Caco-2 (cell line): ENCODE data around the gene CFAP92. TPM values are rescaled to one million over a fixed set of nuclear protein-coding genes. Genes with fewer than 3 reads are reported as not detected.

Experiments
- BruUV-seq: library from RNA; stranded (reverse); fragments of 400-500 nt; replicated peaks from 2 replicates; lab custom pipeline; 2021; lab: Mats Ljungman, UMichigan
- CTCF ChIA-PET: fragments of 300-600 bp; sonication (Branson Sonifier 250); formaldehyde crosslinking; loops from one replicate; lab custom pipeline; 2022; ENCODE audit warnings: antibody characterized with exemption; lab: Charles Lee
- POLR2A ChIA-PET: fragments of 300-600 bp; sonication (Branson Sonifier 250); formaldehyde crosslinking; loops from one replicate; lab custom pipeline; 2022; ENCODE audit warnings: antibody characterized with exemption; lab: Charles Lee
- DNase-seq, 2 experiments: peaks; one replicate each; pipeline versions ENCODE4 v3.0.0 to v3.0.0-alpha.2; 2020 to 2022
- H3K27me3 ChIP-seq: replicated peaks from 2 replicates; pipeline ENCODE4 v1.6.0; 2011; ENCODE audit warnings: low read length; ENCODE audit not compliant: control insufficient read depth, insufficient read depth
- H3K36me3 ChIP-seq: 2 replicates; pipeline ENCODE4 v1.5.1; 2011; ENCODE audit warnings: low read length; ENCODE audit not compliant: control insufficient read depth, insufficient read depth
- H3K4me1 ChIP-seq: fragments of 250-450 bp; sonication (Bioruptor Pico); 2 replicates; pipeline ENCODE4 v1.5.1; 2020; ENCODE audit warnings: mild to moderate bottlenecking
- H3K4me3 ChIP-seq: 2 replicates; pipeline ENCODE4 v1.5.1; 2011; ENCODE audit warnings: low read depth, mild to moderate bottlenecking, control low read depth, low read length
- H3K9me3 ChIP-seq: fragments of 250-450 bp; sonication (Bioruptor Pico); 2 replicates; pipeline ENCODE4 v1.5.1; 2020; ENCODE audit warnings: mild to moderate bottlenecking, moderate library complexity
- H3K27ac Mint-ChIP-seq: one replicate; pipeline ENCODE4 v1.8.0; 2022; ENCODE audit warnings: mixed read lengths; ENCODE audit not compliant: unreplicated experiment
- H3K27me3 Mint-ChIP-seq: one replicate; pipeline ENCODE4 v1.8.0; 2022; ENCODE audit warnings: mixed read lengths; ENCODE audit not compliant: insufficient read depth, unreplicated experiment
- H3K36me3 Mint-ChIP-seq: one replicate; pipeline ENCODE4 v1.8.0; 2022; ENCODE audit warnings: mild to moderate bottlenecking, mixed read lengths; ENCODE audit not compliant: insufficient read depth, unreplicated experiment
- H3K4me1 Mint-ChIP-seq: one replicate; pipeline ENCODE4 v1.8.0; 2022; ENCODE audit warnings: low read depth, mixed read lengths; ENCODE audit not compliant: unreplicated experiment
- H3K4me3 Mint-ChIP-seq: one replicate; pipeline ENCODE4 v1.8.0; 2022; ENCODE audit warnings: mild to moderate bottlenecking, moderate library complexity, mixed read lengths; ENCODE audit not compliant: unreplicated experiment
- H3K9me3 Mint-ChIP-seq: one replicate; pipeline ENCODE4 v1.8.0; 2022; ENCODE audit warnings: mixed read lengths; ENCODE audit not compliant: unreplicated experiment
- CTCF ChIP-seq, 2 experiments: fragments of 200-600 bp in 1 of 2; IDR thresholded peaks; 1 replicate in 1 of 2; 2 replicates in 1 of 2; pipeline versions ENCODE4 v1.5.1 to v1.8.0; 2011 to 2022; ENCODE audit warnings: antibody characterized with exemption in 1 of 2, control low read depth in 1 of 2, inconsistent platforms in 1 of 2, low read depth in 1 of 2, low read length in 1 of 2, mild to moderate bottlenecking in 1 of 2, moderate library complexity in 1 of 2; ENCODE audit not compliant: insufficient read depth in 1 of 2, severe bottlenecking in 1 of 2, unreplicated experiment in 1 of 2
- intact Hi-C: fragments of 100-400 bp; cut with micrococcal nuclease; formaldehyde crosslinking; loops from one replicate; pipeline ENCODE4 v1.10.0; 2022; ENCODE audit not compliant: unreplicated experiment
- total RNA-seq: library from RNA; stranded (reverse); gene quantifications from 2 replicates; pipeline ENCODE4 v1.2.3, GENCODE V29; 2022

Gene CFAP92
- total RNA-seq, 1 experiment from 2014 or later: 5.9 TPM

GRCh38 chr3:129032716-129033115, 38.8 kb upstream of the CFAP92 start:
- no peaks in the 10 kb centered on the region for H3K27me3 Mint-ChIP-seq
- Histone ChIP-seq H3K36me3 (no peaks in the 10 kb centered on the region), H3K27me3 (no peaks in the 10 kb centered on the region), H3K4me3 (no peak overlapping the region), H3K4me1 (no peaks in the 10 kb centered on the region), H3K9me3 (no peaks in the 10 kb centered on the region)
- H3K27ac Mint-ChIP-seq: no peak overlapping the region
- no TSS peak for BruUV-seq
- intact Hi-C loops: no loop called here
- no peak overlapping the region for H3K4me3 Mint-ChIP-seq
- no peak for DNase-seq
- POLR2A ChIA-PET: no interaction called here
- no peaks in the 10 kb centered on the region for H3K36me3 Mint-ChIP-seq
- H3K9me3 Mint-ChIP-seq: no peaks in the 10 kb centered on the region
- H3K4me1 Mint-ChIP-seq: no peaks in the 10 kb centered on the region
- CTCF ChIA-PET: interaction anchor here (1.3 kb wide), 1 partner anchor 21 kb away, joined by 4 read pairs; no protein-coding TSS in a partner anchor
- no peak for TF ChIP-seq CTCF (IDR thresholded peaks at IDR 0.05; ENCODE audit: insufficient read depth in 1 of 2, low read depth in 1 of 2, low read length in 1 of 2, severe bottlenecking in 1 of 2, unreplicated experiment in 1 of 2)

- Mint-ChIP-seq H3K4me1 (peaks cover under 1% of the 10 kb centered on the region), H3K27me3 (no peaks in the 10 kb centered on the region), H3K4me3 (no peak overlapping the region), H3K27ac (no peak overlapping the region), H3K9me3 (no peaks in the 10 kb centered on the region), H3K36me3 (no peaks in the 10 kb centered on the region)
- no TSS peak for BruUV-seq
- ChIA-PET CTCF (interaction anchor here (1.3 kb wide), 1 partner anchor 22 kb away, joined by 4 read pairs; no protein-coding TSS in a partner anchor), POLR2A (interaction anchor here (0.6 kb wide), 1 partner anchor 90 kb away, joined by 3 read pairs; no protein-coding TSS in a partner anchor)
- TF ChIP-seq CTCF (IDR thresholded peaks at IDR 0.05; ENCODE audit: insufficient read depth in 1 of 2, low read depth in 1 of 2, low read length in 1 of 2, severe bottlenecking in 1 of 2, unreplicated experiment in 1 of 2): no peak
- Histone ChIP-seq H3K4me3 (no peak overlapping the region), H3K4me1 (peaks cover 2% of the 10 kb centered on the region; the same call in 1 of the 2 replicates), H3K9me3 (no peaks in the 10 kb centered on the region), H3K36me3 (no peaks in the 10 kb centered on the region), H3K27me3 (no peaks in the 10 kb centered on the region)
- no peak for DNase-seq
- intact Hi-C loops: no loop called here
Measured at GRCh38 chr3:129031476-129032215, 37.8 kb upstream of the CFAP92 start.

GRCh38 chr3:129030611-129031010, 36.7 kb upstream of the CFAP92 start:
- intact Hi-C loops: no loop called here
- H3K4me3 Mint-ChIP-seq: no peak overlapping the region
- H3K4me1 Mint-ChIP-seq: peaks cover 7% of the 10 kb centered on the region
- no peaks in the 10 kb centered on the region for H3K9me3 Mint-ChIP-seq
- Histone ChIP-seq H3K9me3 (no peaks in the 10 kb centered on the region), H3K27me3 (no peaks in the 10 kb centered on the region), H3K4me3 (no peak overlapping the region), H3K36me3 (no peaks in the 10 kb centered on the region), H3K4me1 (peaks cover 6% of the 10 kb centered on the region; the same call in 1 of the 2 replicates)
- TF ChIP-seq CTCF (IDR thresholded peaks at IDR 0.05; ENCODE audit: insufficient read depth in 1 of 2, low read depth in 1 of 2, low read length in 1 of 2, severe bottlenecking in 1 of 2, unreplicated experiment in 1 of 2): no peak
- ChIA-PET CTCF (no interaction called here), POLR2A (no interaction called here)
- no peak for DNase-seq
- H3K27me3 Mint-ChIP-seq: no peaks in the 10 kb centered on the region
- BruUV-seq: no TSS peak
- H3K27ac Mint-ChIP-seq: no peak overlapping the region
- no peaks in the 10 kb centered on the region for H3K36me3 Mint-ChIP-seq
